HL-60/S4 treated with retinoic acid at 250 ng/mL for 4 days and 3 days (cell line): ENCODE data around the gene BBS9.
"Not testable (repeated sequence)": the region's sequence is repeated elsewhere in the genome, so short reads cannot be mapped to it uniquely, and the experiment has no call there.

ENCODE experiments used
- in situ Hi-C: fragments of 300-500 bp; cut with MboI; formaldehyde crosslinking; loops from 2 replicates; pipeline ENCODE4 v1.7.0; 2022; ENCODE audit warnings: low sequenced_read_pairs

The BBS9 gene

DNA sequence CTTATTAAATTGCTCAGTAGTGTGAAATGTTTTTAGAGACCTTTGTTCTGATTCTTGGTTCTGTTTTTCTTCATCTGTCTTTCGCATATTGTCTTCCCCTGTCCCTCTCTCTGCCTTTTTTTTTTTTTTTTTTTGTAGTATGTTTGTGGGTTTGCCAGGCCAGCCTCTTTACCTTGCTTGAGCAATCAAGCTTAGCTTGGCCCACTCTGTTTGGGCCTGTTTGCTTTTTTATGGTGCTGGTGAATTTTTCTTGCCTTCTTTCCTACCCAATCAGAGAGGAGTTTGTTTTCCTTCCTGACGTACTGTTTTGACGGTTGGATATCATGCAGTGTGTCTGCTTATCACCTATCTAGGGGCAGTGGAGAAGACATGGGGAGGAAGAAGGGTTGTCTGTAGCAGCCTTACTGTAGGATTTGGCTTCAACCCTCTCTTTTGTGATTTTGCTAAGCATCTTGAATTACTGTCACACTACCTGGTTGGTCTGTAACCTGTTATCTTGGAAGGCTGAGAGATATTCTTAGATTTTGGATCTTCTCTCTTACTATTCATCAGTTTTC lies 64.0 kb downstream of the BBS9 start:
- in situ Hi-C loops, result no loop called here

DNA sequence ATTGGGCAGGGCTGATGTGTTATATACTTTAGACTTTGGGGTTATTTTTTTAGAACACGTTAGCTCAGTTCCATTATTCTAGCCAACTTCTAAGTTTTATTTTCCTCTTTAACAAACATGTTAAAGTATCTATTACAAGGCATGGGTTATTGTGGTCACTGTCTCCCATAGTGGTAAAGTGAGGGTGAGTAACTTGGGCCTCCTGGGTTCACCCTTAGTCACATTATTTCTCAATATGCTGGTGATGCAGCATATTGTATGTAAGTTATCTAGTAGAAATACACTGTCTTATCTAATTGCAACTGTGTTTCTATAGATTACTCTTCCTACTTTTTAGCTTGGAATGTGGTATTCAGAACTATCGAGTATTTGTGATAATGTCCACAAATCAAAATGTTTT lies 65.9 kb downstream of the BBS9 start:
- in situ Hi-C loops, result no loop called here

DNA sequence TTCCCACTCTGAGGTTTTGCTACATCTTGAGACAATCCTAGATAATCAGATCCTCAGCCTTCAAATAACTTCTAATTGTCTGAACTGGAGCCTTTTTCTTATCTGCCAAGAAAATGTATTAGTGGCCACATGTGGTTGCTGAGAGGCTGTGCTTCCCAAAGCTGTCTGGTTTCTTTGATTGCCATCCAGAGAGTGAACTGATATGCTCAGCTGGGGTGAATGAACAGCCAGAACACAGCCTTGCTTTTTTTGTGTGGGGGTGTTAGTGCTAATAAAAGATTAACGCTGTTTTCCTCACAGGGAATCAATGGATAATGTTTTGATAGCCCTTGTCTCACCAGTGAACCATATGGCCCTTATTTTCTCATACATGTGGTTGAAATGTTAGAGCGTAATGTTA lies 66.9 kb downstream of the BBS9 start:
- in situ Hi-C loops, result no loop called here

DNA sequence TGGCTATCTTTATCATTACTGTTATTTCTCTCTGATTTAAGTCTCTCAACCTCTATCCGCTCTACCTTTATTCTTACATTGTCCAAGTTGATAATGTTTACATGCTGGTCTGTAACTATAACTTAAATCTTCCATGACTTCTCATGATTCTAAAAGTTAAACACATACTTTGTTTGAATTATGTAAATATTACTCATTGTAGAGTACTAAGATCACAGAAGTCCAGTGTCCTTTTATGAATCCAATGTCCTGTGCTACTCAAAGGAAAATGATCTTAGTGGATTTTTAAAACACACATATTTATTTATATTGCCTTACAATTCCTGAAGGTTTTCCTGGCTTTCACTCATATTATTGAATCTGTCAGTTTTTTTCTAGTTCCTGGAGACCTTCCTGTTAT lies 70.9 kb downstream of the BBS9 start:
- in situ Hi-C loops, result no loop called here

DNA sequence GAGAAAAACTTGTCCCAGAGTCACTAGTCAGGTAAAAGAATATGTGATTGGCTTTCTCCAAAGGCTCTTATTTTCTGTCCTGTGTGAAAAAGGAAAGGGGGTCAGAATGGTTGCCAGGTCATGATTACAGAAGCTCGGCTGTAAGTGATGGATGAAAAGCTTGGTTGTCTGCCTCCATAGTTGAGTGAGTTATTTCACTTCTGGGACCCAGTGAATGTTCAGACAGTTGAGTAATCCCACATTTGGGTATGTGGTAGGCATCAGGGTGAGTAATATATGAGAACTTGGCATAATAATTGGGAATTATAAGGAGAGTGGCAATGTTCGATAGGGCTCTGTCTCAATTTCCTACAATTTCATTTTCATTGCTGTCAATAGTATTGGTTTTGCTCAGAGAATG lies 72.5 kb downstream of the BBS9 start:
- in situ Hi-C loops, result no loop called here

DNA sequence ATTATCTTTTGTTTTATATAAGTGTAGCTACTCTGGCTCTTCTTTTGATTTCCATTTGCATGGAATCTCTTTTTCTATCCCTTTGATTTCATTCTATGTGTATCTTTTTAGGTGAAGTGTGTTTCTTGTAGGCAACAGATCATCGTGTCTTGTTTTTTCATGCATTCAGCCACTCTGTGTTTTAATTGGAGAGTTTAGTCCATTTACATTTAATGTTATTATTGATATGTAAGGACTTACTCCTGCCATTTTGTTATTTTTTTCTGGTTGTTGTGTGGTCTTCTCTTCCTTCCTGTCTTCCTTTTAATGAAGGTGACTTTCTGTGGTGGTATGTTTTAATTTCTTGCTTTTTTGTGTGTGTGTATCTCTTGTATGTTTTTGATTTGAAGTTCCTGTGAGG lies 81.6 kb downstream of the BBS9 start:
- in situ Hi-C loops, result no loop called here

DNA sequence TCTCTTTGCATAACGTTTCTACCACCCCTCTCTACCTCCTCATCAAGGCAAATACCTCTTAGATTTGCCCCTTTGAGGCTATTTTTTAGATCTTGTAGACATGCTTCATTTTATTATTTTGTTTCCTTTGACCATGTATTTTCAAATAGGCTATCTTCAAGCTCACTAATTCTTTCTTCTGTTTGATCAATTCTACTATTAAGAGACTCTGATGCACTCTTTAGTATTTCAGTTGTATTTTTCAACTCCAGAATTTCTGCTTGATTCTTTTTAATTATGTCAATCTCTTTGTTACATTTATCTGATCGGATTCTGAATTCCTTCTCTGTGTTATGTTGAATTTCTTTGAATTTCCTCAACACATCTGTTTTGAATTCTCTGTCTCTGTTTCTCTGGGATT lies 82.8 kb downstream of the BBS9 start:
- in situ Hi-C loops, result no loop called here

DNA sequence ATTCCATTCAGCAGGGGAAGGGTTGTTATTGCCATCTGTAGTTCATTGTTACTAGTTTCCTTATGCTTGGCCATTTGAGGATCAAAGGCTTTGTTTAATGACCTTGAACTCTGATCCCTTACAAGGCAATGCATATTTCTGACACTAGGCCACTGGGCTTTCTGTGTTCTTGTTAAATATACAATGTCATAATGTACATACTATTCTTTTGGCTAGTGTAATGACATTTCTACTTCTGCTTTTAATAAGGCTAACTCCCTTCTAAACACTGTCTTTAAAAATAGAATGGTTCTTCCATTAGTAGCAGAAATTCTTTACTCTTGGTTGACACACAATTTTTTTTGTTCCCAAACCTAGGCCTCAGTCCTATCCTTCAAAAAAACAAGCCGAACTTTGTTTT lies 86.6 kb downstream of the BBS9 start:
- in situ Hi-C loops, result no loop called here

DNA sequence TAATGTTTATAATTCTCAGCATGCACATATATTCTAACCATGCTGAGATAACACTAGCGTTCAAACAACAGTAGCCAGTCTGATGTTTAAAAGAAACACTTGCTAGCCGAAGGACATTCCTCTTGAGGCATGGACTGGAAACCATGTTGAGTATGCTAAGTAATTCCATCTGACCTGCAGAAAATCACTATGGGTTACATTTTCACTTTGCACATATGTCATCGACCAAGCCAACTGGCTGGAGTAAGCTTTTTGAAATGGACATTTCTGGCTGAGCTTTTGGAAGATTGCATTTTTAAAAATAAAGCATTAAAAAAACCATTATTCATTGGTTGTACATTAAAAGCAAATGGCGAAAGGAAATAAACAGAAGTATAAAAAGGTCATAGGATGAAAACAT lies 88.2 kb downstream of the BBS9 start:
- in situ Hi-C loops, result no loop called here

DNA sequence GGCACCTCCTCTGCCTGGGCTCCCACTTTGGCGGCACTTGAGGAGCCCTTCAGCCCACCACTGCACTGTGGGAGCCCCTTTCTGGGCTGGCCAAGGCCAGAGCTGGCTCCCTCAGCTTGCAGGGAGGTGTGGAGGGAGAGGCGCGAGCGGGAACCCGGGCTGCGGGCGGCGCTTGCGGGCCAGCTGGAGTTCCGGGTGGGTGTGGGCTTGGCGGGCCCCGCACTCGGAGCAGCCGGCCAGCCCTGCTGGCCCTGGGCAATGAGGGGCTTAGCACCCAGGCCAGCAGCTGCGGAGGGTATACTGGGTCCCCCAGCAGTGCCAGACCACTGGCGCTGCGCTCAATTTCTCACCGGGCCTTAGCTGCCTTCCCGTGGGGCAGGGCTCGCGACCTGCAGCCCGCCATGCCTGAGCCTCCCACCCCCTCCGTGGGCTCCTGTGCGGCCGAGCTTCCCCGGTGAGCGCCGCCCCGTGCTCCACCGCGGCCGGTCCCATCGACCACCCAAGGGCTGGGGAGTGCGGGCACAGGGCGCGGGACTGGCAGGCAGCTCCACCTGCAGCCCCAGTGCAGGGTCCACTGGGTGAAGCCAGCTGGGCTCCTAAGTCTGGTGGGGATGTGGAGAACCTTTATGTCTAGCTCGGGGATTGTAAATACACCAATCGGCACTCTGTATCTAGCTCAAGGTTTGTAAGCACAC lies 89.6 kb downstream of the BBS9 start:
- in situ Hi-C loops, result not testable (repeated sequence)

DNA sequence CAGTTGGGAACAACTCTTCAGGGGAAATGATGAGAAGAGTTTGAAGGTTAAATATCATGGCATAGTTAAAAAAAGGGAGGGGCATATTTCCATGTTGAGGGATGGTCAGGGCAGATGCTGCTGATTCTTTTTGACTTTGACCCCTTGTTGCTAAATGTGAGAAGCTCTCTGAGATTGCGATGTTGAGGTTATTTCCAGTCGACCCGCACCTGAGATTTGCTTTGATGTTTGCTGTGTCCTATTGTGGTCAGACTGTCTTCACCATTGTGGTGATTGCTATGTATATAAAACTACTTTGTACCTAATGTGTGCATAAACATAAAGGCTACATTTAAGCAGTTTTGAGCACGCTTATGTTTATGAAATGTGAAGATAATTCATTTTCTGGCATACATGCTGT lies 90.9 kb downstream of the BBS9 start:
- in situ Hi-C loops, result no loop called here

DNA sequence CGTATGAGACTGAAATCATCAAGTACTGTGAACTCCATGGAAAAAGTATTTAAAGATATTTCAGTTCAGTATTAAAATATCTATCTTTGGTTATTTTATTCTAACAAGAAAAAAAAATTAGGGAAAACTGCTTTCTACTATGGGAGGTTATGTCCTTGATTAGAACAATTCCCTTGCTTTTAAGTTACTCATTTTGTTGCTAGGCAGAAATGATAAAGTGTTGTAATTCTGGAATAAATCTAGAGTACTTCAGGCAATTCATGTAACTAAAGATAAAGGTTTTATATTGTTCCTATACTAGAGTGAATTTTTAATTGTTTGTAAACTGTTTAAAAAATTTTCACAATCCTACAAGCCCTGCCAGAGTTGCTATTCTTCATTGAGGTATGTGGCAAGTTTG lies 92.0 kb downstream of the BBS9 start:
- in situ Hi-C loops, result no loop called here

DNA sequence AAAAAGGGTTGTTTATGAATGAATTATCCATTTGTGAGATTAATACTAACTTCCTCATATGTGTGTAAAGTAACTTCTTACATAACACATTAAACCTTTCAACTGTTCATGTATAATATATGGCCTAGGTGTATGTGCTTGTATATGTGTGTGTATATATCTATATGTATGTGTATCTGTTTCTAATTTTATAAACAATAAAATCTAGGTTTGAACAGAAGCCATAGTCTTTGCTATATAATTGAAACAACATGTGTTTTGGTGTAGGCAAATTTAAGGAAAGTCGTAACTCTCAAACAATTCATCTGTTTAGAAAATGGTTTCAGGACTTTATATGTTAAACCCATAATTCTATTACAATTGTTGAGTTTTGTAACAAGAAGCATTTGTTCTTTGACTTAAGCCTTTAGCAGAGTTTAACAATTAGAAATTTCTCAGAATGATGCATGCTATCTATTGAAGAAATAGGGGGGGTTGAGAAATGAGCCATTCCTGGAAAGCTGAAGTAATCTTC lies 103.3 kb downstream of the BBS9 start:
- in situ Hi-C loops, result no loop called here

DNA sequence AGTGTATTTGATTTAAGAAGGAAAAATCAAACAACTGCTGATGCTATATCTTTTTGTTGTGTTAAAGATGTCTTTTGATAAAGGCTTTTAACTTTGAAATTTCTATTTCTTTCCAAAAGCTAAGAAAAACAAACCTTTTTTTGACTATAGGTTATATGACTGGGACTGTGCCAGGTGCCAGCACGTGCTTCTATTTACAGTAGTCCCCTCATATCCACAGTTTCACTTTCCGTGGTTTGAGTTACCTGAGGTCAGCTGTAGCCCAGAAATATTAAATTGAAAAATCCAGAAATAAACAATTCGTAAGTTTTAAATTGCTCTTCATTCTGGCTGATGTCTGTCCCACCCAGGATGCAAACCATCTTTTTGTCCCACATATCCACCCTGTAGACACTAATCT lies 104.3 kb downstream of the BBS9 start:
- in situ Hi-C loops, result no loop called here

DNA sequence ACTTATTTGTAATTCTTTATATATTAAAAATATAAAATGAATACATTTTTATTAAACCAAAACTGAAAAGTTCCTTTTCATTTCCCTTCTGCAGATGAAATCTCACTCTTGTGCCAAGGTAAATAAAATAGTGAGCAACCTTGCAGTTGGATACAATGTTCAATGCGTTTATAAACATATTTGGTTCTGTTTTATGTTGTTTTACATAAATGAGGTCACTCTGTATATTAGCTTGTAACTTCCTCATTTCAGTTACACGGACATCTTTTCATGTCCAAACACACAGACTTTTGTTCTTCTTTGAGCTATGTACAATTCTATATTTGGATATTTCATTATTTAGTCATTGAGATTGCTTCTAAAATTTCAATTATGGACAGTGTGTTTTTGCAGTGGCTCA lies 107.7 kb downstream of the BBS9 start:
- in situ Hi-C loops, result no loop called here

DNA sequence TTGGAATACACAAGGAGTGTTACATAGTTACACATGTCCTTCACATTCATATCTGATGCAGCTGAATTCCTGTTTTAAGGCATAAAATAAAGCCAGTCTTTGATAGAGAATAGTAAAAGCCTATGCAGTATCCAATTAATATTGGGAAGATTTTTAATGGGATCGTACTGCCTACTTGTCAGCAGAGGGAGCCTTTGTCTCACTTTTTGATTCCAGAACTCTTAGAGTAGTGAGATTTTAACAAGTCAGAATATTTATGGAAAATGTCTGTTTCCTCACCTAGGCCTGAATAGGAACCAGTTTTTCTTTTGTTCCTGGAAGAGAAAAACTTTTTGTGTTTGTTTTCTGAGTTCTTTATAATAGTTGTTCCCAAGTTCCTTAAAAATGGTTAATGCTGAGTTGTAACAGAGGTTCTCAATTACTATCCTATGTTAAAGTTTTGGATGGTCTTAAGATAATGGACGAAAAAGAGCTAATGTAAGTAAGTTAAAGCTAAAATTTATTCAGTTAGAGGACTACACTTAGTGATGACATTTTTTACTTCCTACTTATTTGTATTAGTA lies 114.0 kb downstream of the BBS9 start:
- in situ Hi-C loops, result no loop called here

DNA sequence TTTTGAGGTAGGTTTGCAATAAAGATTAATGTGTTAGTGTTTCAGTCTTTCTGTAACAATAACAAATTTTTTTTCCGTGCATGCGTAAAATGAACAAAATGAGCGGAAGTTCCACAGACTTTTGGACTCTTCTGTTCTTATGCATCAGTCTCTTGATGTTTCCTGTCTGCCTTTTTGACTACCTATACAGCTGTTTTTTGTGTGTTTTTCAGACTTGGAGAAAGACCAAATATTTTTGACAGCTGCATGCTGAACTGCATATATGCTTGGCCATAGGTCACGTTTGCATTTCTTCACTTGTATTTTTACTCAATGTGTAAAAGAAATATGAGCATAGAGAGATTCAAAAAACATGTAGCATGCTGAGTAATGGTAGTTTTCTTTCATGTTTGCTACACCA lies 119.3 kb downstream of the BBS9 start:
- in situ Hi-C loops, result no loop called here

DNA sequence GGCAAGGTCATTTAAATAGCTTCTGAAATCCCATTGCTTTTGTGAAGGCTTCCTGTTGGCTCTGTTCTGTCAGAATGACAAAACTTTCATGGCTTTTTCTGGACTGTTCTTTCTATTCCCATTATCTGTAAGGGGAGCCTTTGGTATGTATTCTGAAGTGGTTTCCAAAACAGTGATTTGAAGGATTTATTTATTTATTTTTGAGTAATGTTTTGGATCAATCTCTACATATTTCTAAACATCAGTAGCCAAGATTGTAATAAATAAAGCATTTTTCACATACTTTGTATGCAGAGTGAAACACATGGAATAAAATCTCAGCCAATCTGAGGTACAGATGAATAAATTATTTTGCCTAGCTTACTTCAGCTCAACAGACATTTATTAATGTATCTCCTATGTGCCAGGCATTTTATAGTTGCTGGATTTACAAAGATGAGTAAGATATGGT lies 121.1 kb downstream of the BBS9 start:
- in situ Hi-C loops, result no loop called here

DNA sequence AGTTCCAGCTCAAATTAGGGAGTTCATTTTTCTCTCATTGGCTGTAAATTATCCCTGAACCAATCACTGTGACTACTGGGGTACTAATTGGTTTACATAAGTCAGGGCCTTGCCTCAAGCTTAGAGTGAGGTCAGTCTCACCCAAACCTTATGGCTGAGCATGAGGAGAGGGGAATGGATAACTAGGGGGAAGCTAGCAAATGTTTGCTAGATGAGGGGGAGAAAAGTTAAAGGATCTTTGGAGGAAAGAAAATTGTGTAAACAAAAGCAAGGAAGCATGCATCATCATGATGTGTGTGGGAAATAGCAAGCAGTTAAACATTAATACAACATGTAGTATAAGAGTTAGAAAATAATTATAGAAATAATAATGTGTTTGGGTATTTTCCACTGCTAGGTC lies 121.9 kb downstream of the BBS9 start:
- in situ Hi-C loops, result no loop called here

DNA sequence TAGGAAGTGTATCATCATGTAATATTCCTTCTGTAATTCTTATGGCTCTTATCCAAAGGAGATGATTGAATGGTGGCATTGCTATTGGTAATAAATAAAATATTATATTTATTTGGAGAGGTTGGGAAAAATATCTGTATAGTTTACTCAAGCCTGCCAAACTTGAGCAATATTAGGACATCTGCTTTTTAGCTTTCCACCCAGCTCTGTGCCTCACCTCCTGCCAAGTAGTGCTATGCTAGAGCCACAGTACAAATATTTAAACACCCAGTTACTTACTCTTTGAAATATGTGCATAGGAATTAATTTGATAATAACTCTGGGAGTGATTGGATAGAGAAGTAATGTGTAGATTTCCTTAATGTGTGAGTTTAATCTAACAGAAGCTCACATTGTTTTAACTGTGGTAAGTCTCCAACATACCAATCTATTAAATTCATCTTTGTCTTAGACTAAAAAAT lies 129.2 kb downstream of the BBS9 start:
- in situ Hi-C loops, result no loop called here

DNA sequence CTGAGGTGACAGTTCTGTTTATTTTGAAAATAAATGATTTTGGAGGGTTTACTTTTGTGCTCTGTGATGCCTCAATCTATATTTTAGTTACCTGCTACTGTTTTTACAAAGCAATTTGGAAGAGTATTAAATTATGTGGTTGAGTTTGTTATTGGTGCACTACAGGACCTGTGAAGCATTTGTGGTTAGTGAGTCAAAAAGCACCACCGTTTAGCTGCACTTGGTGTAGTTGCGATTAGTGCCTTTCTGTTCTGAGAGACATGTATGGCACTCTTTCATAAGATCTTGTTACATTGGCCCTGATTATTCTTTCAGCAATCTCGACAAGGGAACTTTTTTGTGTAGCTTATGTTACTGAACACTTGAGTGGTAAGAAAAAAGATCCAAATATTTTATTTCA lies 132.2 kb downstream of the BBS9 start:
- in situ Hi-C loops, result no loop called here

DNA sequence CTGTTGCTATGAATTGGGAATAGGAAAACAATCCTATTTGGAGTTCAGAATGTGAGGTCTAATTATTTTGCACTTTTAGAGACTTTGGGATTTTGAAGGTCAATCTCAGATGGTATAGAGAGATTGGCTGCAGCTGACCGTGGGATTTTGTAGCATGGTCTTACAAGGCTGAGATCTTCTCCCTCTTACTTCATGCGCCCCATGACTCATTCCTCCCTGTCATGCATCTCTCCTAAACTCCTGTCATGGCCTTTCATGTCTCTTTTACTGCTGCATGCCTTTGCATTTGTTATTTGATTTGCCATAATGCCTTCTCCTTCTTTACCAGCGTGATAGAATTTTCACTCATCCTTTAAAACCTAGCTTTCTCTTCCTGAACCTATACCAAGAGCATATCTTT lies 133.1 kb downstream of the BBS9 start:
- in situ Hi-C loops, result no loop called here
